Measurements from ENCODE around the gene TEAD3.

TEAD3 gene

DNA sequence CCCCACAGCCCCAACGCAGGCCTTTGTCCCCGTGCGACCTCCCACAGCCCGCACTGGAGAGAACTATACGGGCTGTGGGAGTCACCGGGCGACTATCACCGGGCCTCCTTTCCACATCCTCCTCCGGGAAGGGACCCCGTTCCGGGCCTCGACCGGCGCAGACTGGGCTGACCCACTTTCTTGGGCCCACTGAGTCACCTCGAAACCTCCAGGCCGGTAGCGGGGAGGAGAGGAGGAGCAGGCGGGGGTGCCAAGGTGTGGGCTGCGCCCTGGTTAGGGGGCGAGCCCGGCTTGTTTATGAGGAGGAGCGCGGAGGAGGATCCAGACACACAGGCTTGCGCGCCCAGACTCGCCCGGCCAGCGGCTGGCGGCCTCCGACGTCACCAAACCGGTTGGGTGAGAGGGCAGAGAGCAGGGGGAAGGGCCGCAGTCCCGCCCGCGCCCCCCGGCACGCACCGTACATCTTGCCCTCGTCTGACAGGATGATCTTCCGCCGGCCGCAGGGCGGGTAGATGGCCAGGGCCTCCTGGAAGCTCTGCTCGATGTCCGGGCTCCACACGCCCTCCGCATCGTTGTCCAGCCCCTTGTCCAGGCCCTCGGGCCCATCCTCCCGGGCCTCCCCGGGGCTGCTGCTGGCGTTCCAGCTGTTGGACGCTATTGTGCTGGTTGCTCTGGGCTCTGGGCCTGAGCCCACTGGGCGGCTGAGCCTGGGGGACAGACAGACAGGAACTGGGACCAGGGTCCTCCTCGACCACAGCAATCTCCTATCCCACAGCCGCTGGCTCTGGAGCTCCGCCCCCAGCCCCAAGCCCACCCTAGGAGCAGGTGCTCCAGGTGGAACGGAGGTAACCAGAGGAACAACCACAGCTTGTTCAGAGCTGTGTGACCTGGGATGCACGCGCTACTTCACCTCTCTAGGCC is 10.6 kb downstream of the TEAD3 start:
- no peak overlapping the region for H3K4me3 ChIP-seq (ENCODE audit: low read length)
- no peak for DNase-seq (ENCODE audit: low read depth)
- TF ChIP-seq CTCF (conservative IDR thresholded peaks at IDR 0.05; ENCODE audit: low read length): no peak

- DNase-seq (ENCODE audit: low read depth): peak; percentile 64
- no peak overlapping the region for H3K4me3 ChIP-seq (ENCODE audit: low read length)
- TF ChIP-seq CTCF (conservative IDR thresholded peaks at IDR 0.05; ENCODE audit: low read length): no peak
Measured at GRCh38 chr6:35485402-35485877, 11.4 kb downstream of the TEAD3 start.

GRCh38 chr6:35484921-35485392 is 11.9 kb downstream of the TEAD3 start:
- peak; percentile 20 for DNase-seq (ENCODE audit: low read depth)
- H3K4me3 ChIP-seq (ENCODE audit: low read length): no peak overlapping the region
- no peak for TF ChIP-seq CTCF (conservative IDR thresholded peaks at IDR 0.05; ENCODE audit: low read length)

GRCh38 chr6:35483893-35484645 is 12.8 kb downstream of the TEAD3 start:
- H3K4me3 ChIP-seq (ENCODE audit: low read length): no peak overlapping the region
- no peak for TF ChIP-seq CTCF (conservative IDR thresholded peaks at IDR 0.05; ENCODE audit: low read length)
- no peak for DNase-seq (ENCODE audit: low read depth)

DNA sequence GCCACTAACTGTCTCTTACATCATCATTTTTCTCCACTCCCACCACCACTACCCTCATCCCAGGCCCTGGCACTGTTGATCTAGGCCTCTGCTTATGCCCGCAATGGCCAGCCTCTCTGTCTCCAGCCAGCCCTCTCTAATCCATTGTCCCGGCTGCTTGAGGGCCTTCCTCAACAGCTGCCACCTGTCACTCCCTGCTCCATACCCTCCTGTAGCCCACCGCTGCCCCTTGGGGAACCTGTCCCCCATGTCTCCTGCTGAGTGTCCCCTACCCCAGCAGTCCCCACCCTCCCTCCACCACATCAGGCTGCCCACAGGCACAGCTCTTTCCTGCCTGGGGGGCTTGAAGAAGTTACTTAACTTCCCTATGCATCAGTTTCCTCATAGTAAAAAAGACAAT is 13.4 kb downstream of the TEAD3 start:
- no peak for DNase-seq (ENCODE audit: low read depth)
- no peak overlapping the region for H3K4me3 ChIP-seq (ENCODE audit: low read length)
- no peak for TF ChIP-seq CTCF (conservative IDR thresholded peaks at IDR 0.05; ENCODE audit: low read length)

- no peak overlapping the region for H3K4me3 ChIP-seq (ENCODE audit: low read length)
- TF ChIP-seq CTCF (conservative IDR thresholded peaks at IDR 0.05; ENCODE audit: low read length): no peak
- DNase-seq (ENCODE audit: low read depth): no peak
Measured at GRCh38 chr6:35483062-35483461, 13.8 kb downstream of the TEAD3 start.

Data from AG10803 (cell line).